IMR-90 (cell line): ENCODE results near the gene ADGRL1. TPM values are rescaled to one million over a fixed set of nuclear protein-coding genes. Genes with fewer than 3 reads are reported as not detected.

Source experiments
- ATAC-seq: fragments of 200-7000 bp; cut with Tn5 transposase; 2 replicates; pipeline ENCODE4 v1.9.1; 2020; ENCODE audit warnings: low read depth, mild to moderate bottlenecking, moderate library complexity
- BruUV-seq: library from RNA; stranded (reverse); fragments of 400-500 nt; replicated peaks from 2 replicates; lab custom pipeline; 2021; lab: Mats Ljungman, UMichigan
- CTCF ChIA-PET: fragments of 300-600 bp; formaldehyde crosslinking; extraction: SDS; loops from one replicate; lab custom pipeline; 2021; ENCODE audit warnings: antibody characterized with exemption; lab: Yijun Ruan, JAX
- POLR2A ChIA-PET: fragments of 300-600 bp; sonication (Branson Sonifier 250); formaldehyde crosslinking; loops from one replicate; lab custom pipeline; 2022; ENCODE audit warnings: antibody characterized with exemption; ENCODE audit not compliant: unreplicated experiment; lab: Charles Lee
- DNase-seq: peaks from one replicate; pipeline ENCODE4 v3.0.0; 2013
- H2AFZ ChIP-seq: replicated peaks from 2 replicates; pipeline ENCODE3; 2013; ENCODE audit warnings: low read length, mild to moderate bottlenecking; ENCODE audit not compliant: poor library complexity
- H2AK5ac ChIP-seq: 2 replicates; pipeline ENCODE4 v1.6.1; 2013; ENCODE audit warnings: low read depth, low read length, inconsistent platforms
- H2AK9ac ChIP-seq: replicated peaks from 2 replicates; pipeline ENCODE3; 2013; ENCODE audit warnings: mild to moderate bottlenecking, low read depth, low read length, moderate library complexity; ENCODE audit not compliant: poor library complexity
- H2BK120ac ChIP-seq: 2 replicates; pipeline ENCODE4 v1.6.1; 2013; ENCODE audit warnings: low read depth, low read length, inconsistent platforms
- H2BK15ac ChIP-seq: 3 replicates; pipeline ENCODE4 v1.6.1; 2013; ENCODE audit warnings: low read depth, low read length, inconsistent platforms
- H2BK20ac ChIP-seq: 2 replicates; pipeline ENCODE4 v1.6.1; 2013; ENCODE audit warnings: low read depth, mild to moderate bottlenecking, inconsistent platforms, low read length, moderate library complexity
- H2BK5ac ChIP-seq: 2 replicates; pipeline ENCODE4 v1.6.1; 2013; ENCODE audit warnings: mild to moderate bottlenecking, low read depth, low read length, inconsistent platforms; ENCODE audit not compliant: poor library complexity, severe bottlenecking
- H3K14ac ChIP-seq: replicated peaks from 2 replicates; pipeline ENCODE4 v1.6.1; 2013; ENCODE audit warnings: low read depth, low read length, inconsistent platforms
- H3K18ac ChIP-seq: 2 replicates; pipeline ENCODE4 v1.6.1; 2013; ENCODE audit warnings: low read depth, low read length, control low read depth
- H3K23ac ChIP-seq: 2 replicates; pipeline ENCODE4 v1.6.1; 2013; ENCODE audit warnings: low read depth, low read length, inconsistent platforms
- H3K27ac ChIP-seq: 2 replicates; pipeline ENCODE4 v1.5.1; 2013; ENCODE audit warnings: mild to moderate bottlenecking, control low read depth, low read length; ENCODE audit not compliant: insufficient read depth
- H3K27me3 ChIP-seq: 2 replicates; pipeline ENCODE4 v1.6.1; 2013; ENCODE audit warnings: low read length; ENCODE audit not compliant: control insufficient read depth, insufficient read depth
- H3K36me3 ChIP-seq: 2 replicates; pipeline ENCODE4 v1.6.1; 2013; ENCODE audit warnings: low read length, mixed read lengths; ENCODE audit not compliant: control insufficient read depth, insufficient read depth
- H3K4ac ChIP-seq: 2 replicates; pipeline ENCODE4 v1.6.1; 2013; ENCODE audit warnings: low read depth, low read length, inconsistent platforms
- H3K4me1 ChIP-seq: 2 replicates; pipeline ENCODE4 v1.6.1; 2013; ENCODE audit warnings: low read length, mixed read lengths; ENCODE audit not compliant: control insufficient read depth, insufficient read depth
- H3K4me2 ChIP-seq: 2 replicates; pipeline ENCODE4 v1.6.1; 2013; ENCODE audit warnings: low read depth, mild to moderate bottlenecking, control low read depth, low read length, moderate library complexity
- H3K4me3 ChIP-seq: 2 replicates; pipeline ENCODE4 v1.5.1; 2013; ENCODE audit warnings: low read depth, mild to moderate bottlenecking, control low read depth, low read length, moderate library complexity; ENCODE audit not compliant: insufficient read depth
- H3K56ac ChIP-seq: 2 replicates; pipeline ENCODE4 v1.6.1; 2013; ENCODE audit warnings: low read length, inconsistent platforms; ENCODE audit not compliant: insufficient read depth; ENCODE audit errors: extremely low read depth
- H3K79me1 ChIP-seq, 2 experiments: 2 replicates each; pipeline ENCODE4 v1.6.1; 2013; ENCODE audit warnings: low read length in 2 of 2, inconsistent platforms in 1 of 2, low read depth in 1 of 2
- H3K9ac ChIP-seq: 2 replicates; pipeline ENCODE4 v1.6.1; 2013; ENCODE audit warnings: low read depth, low read length, control low read depth
- H3K9me1 ChIP-seq: 2 replicates; pipeline ENCODE4 v1.6.1; 2013; ENCODE audit warnings: low read length, inconsistent platforms; ENCODE audit not compliant: insufficient read depth
- H3K9me3 ChIP-seq: 2 replicates; pipeline ENCODE4 v1.6.1; 2013; ENCODE audit warnings: low read length; ENCODE audit not compliant: control insufficient read depth, insufficient read depth
- H4K20me1 ChIP-seq: 2 replicates; pipeline ENCODE4 v1.6.1; 2013; ENCODE audit warnings: low read length, inconsistent platforms; ENCODE audit not compliant: insufficient read depth
- H4K5ac ChIP-seq: 2 replicates; pipeline ENCODE4 v1.6.1; 2013; ENCODE audit warnings: mild to moderate bottlenecking, low read depth, low read length, control low read depth
- H4K8ac ChIP-seq, 2 experiments: 2 replicates each; pipeline ENCODE4 v1.6.1; 2013; ENCODE audit warnings: low read depth in 2 of 2, low read length in 2 of 2, control low read depth in 1 of 2, inconsistent platforms in 1 of 2
- H4K91ac ChIP-seq: 2 replicates; pipeline ENCODE4 v1.6.1; 2013; ENCODE audit warnings: low read depth, low read length, inconsistent platforms; ENCODE audit not compliant: insufficient read depth
- CTCF ChIP-seq: conservative IDR thresholded peaks from 2 replicates; pipeline ENCODE4 v1.5.1; 2012; ENCODE audit warnings: mild to moderate bottlenecking, low read depth, low read length, improper control_type of control experiment
- MAZ ChIP-seq: IDR thresholded peaks from 2 replicates; pipeline ENCODE4 v1.6.1; 2012; ENCODE audit warnings: low read depth, mild to moderate bottlenecking, low read length, improper control_type of control experiment, moderate library complexity, borderline replicate concordance
- NFE2L2 ChIP-seq: fragments of 150-350 bp; IDR thresholded peaks from 2 replicates; pipeline ENCODE4 v1.6.1; 2016; ENCODE audit warnings: low read depth, mild to moderate bottlenecking, low read length
- POLR2A ChIP-seq: IDR thresholded peaks from 2 replicates; pipeline ENCODE4 v1.6.1; 2012; ENCODE audit warnings: mild to moderate bottlenecking, low read depth, low read length
- RAD21 ChIP-seq: IDR thresholded peaks from 2 replicates; pipeline ENCODE4 v1.6.1; 2012; ENCODE audit warnings: low read length, improper control_type of control experiment
- RFX5 ChIP-seq: IDR thresholded peaks from 2 replicates; pipeline ENCODE4 v1.8.0; 2012; ENCODE audit warnings: low read depth, mild to moderate bottlenecking, low read length, moderate library complexity
- SMC3 ChIP-seq: fragments of 150-350 bp; IDR thresholded peaks from 2 replicates; pipeline ENCODE4 v1.6.1; 2016; ENCODE audit warnings: low read depth, mild to moderate bottlenecking, antibody characterized with exemption, low read length, moderate library complexity
- USF2 ChIP-seq: fragments of 150-350 bp; IDR thresholded peaks from 2 replicates; pipeline ENCODE4 v1.6.1; 2017; ENCODE audit warnings: mild to moderate bottlenecking, antibody characterized with exemption, low read length, low read depth
- WGBS, 2 experiments: methylation state at CpG; one replicate each; pipeline versions ENCODE4 v1.1.5 to v1.1.7; 2013; ENCODE audit warnings: missing lambda C conversion rate in 2 of 2; ENCODE audit not compliant: insufficient read length in 1 of 2; ENCODE audit errors: extremely low coverage in 2 of 2; 5-methylcytosine and 5-hydroxymethylcytosine counted together
- dilution Hi-C: fragments of 300-500 bp; cut with HindIII; formaldehyde crosslinking; loops from one replicate; pipeline ENCODE4 v1.14.3; 2018; ENCODE audit warnings: low sequenced_read_pairs; ENCODE audit not compliant: unreplicated experiment
- in situ Hi-C: fragments of 300-500 bp; cut with MboI; formaldehyde crosslinking; loops from 3 replicates; pipeline ENCODE4 v1.14.3; 2019; ENCODE audit warnings: low sequenced_read_pairs, inconsistent platforms, mixed read lengths
- intact Hi-C: fragments of 100-400 bp; cut with micrococcal nuclease; formaldehyde crosslinking; loops from 2 replicates; pipeline ENCODE4 v1.10.0; 2022
- polyA plus RNA-seq, 3 experiments: library from polyadenylated mRNA; depleted of rRNA; stranded (reverse); fragments of >200 nt; gene quantifications; 2 replicates each; pipeline ENCODE4 v1.2.3, GENCODE V29; 2012; ENCODE audit warnings: low replicate concordance in 1 of 3
- total RNA-seq: library from RNA; depleted of rRNA; stranded (reverse); fragments of >200 nt; gene quantifications from 2 replicates; pipeline ENCODE4 v1.2.3, GENCODE V29; 2012

The ADGRL1 gene
- total and polyA plus RNA-seq, 2 of the 4 experiments (the other 2 are of a cell fraction) = 0.72 to 2.2 TPM

DNA sequence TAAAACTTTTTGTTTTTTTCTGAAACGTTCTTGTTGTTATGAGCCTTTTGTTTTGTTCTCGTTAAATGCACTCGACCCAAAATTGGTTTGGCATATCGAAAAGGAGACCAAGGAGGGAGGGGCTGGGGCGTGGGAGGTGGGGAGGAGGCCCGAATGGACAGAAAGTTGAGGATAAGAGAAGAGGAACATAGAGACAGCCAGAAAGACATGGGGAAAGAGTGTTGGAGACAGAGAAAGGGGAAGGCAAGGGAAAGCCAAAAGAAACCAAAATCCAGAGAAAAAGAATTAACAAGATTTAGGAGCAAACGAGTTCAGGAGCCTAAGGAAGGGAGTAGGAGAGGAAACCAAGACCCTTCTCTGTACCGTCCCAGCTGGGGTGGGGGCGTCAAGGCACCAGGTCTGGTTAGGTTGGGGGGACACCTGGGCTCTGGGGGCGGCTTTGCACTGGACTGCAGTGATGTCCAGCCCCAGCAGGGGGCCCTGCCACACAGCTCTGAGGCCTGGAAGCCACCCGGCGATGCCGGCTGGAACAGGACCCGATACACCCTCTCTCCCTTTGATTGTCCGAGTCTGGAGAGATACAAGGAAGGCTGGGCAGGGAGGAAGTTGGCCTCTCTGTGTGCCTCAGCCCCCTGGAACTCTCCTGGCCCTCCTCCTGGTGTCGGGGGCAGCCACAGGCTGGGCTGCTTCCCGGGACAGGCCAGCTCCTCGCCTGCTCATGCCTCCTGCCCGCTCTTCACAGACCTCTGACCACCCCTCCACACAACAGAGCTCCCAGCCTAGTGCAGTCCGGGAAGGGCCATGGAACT, 58.0 kb downstream of the ADGRL1 start:
- no peak overlapping the region for H2BK15ac ChIP-seq
- TF ChIP-seq POLR2A = no peak
- no peak for TF ChIP-seq USF2
- TF ChIP-seq CTCF = peak; percentile 81
- peak; percentile 79 for TF ChIP-seq RAD21
- no peak for TF ChIP-seq NFE2L2
- TF ChIP-seq RFX5 = no peak
- TF ChIP-seq MAZ = 0 out of 2 replicates have a peak, but pooled peaks have one; percentile 34
- peak; percentile 62 for TF ChIP-seq SMC3
- BruUV-seq = no TSS peak
- no peak overlapping the region for H3K18ac ChIP-seq
- H3K9me3 ChIP-seq = no peaks in the 10 kb centered on the region
- POLR2A ChIA-PET = no interaction called here
- peaks cover 14% of the 10 kb centered on the region; the same call in 1 of the 2 replicates for H4K20me1 ChIP-seq
- no peak overlapping the region for H3K14ac ChIP-seq
- H3K27me3 ChIP-seq = no peaks in the 10 kb centered on the region
- no peaks in the 10 kb centered on the region for H3K36me3 ChIP-seq
- 52% methylated on average over 2 of the region's 20 CpGs; no CpG with 5 or more reads in 1 of the 2 experiments for WGBS, 2 experiments
- no peak overlapping the region for H4K91ac ChIP-seq
- H4K8ac ChIP-seq = peak overlapping the region; percentile 35 to 50; a peak in 2 of 4 replicates
- H2BK5ac ChIP-seq = no peak overlapping the region
- peak overlapping the region; percentile 54 for H2AFZ ChIP-seq
- intact Hi-C loops = loop anchor here (1.0 to 2.0 kb wide), 2 partner anchors 200 to 259 kb away; no protein-coding TSS in a partner anchor
- H3K9ac ChIP-seq = no peak overlapping the region
- no peak overlapping the region for H3K56ac ChIP-seq
- H3K4me2 ChIP-seq = no peak overlapping the region; the same call in 1 of the 2 replicates
- H3K4me1 ChIP-seq = peaks cover 5% of the 10 kb centered on the region; the same call in 1 of the 2 replicates
- H2BK120ac ChIP-seq = no peak overlapping the region
- peak overlapping the region; percentile 51 for H2AK9ac ChIP-seq
- in situ Hi-C loops = no loop called here
- CTCF ChIA-PET = interaction anchor here (0.6 to 1.8 kb wide), 6 partner anchors 10 to 259 kb away, joined by 3 to 7 read pairs (median 4); partner anchors contain the start of gene ASF1B
- DNase-seq (peak; percentile 57), ATAC-seq (peak; percentile 96)
- H3K4ac ChIP-seq = no peak overlapping the region
- dilution Hi-C loops = no loop called here
- no peak overlapping the region for H2BK20ac ChIP-seq
- H2AK5ac ChIP-seq = peak overlapping the region; percentile 60; the same call in 1 of the 2 replicates
- no peaks in the 10 kb centered on the region for H3K9me1 ChIP-seq
- H3K79me1 ChIP-seq = peaks cover 10 to 20% of the 10 kb centered on the region in 2 experiments; a peak in 3 of 4 replicates
- no peak overlapping the region for H3K23ac ChIP-seq
- H4K5ac ChIP-seq = no peak overlapping the region
- no peak overlapping the region for H3K27ac ChIP-seq
- H3K4me3 ChIP-seq = no peak overlapping the region
